ENCODE results near the gene MAML2.
"Not testable (repeated sequence)": the region's sequence is repeated elsewhere in the genome, so short reads cannot be mapped to it uniquely, and the experiment has no call there.

Gene MAML2

GRCh38 chr11:96268527-96268926, 74.5 kb downstream of the MAML2 start:
- DNase-seq (ENCODE audit: low spot score) = not testable (repeated sequence)

GRCh38 chr11:96267496-96268032, 75.4 kb downstream of the MAML2 start:
- DNase-seq (ENCODE audit: low spot score) = peak; percentile 60

GRCh38 chr11:96267001-96267495, 75.9 kb downstream of the MAML2 start:
- no peak for DNase-seq (ENCODE audit: low spot score)

GRCh38 chr11:96265972-96266371, 77.0 kb downstream of the MAML2 start:
- no peak for DNase-seq (ENCODE audit: low spot score)

- no peak for DNase-seq (ENCODE audit: low spot score)
Measured at GRCh38 chr11:96265220-96265737, 77.7 kb downstream of the MAML2 start.

GRCh38 chr11:96264364-96264763, 78.6 kb downstream of the MAML2 start:
- no peak for DNase-seq (ENCODE audit: low spot score)

GRCh38 chr11:96263238-96263763, 79.7 kb downstream of the MAML2 start:
- DNase-seq (ENCODE audit: low spot score) = no peak

GRCh38 chr11:96260532-96260931, 82.5 kb downstream of the MAML2 start:
- DNase-seq (ENCODE audit: low spot score) = no peak

- DNase-seq (ENCODE audit: low spot score) = no peak
Measured at GRCh38 chr11:96260067-96260511, 82.9 kb downstream of the MAML2 start.

GRCh38 chr11:96259134-96259830, 83.7 kb downstream of the MAML2 start:
- no peak for DNase-seq (ENCODE audit: low spot score)

- DNase-seq (ENCODE audit: low spot score) = peak; percentile 58
Measured at GRCh38 chr11:96257972-96258934, 84.7 kb downstream of the MAML2 start.

GRCh38 chr11:96257036-96257435, 86.0 kb downstream of the MAML2 start:
- DNase-seq (ENCODE audit: low spot score) = no peak

GRCh38 chr11:96256215-96257011, 86.6 kb downstream of the MAML2 start:
- DNase-seq (ENCODE audit: low spot score) = peak; percentile 49

GRCh38 chr11:96254854-96255253, 88.1 kb downstream of the MAML2 start:
- no peak for DNase-seq (ENCODE audit: low spot score)

- DNase-seq (ENCODE audit: low spot score) = no peak
Measured at GRCh38 chr11:96254087-96254486, 88.9 kb downstream of the MAML2 start.

GRCh38 chr11:96246718-96247552, 96.1 kb downstream of the MAML2 start:
- no peak for DNase-seq (ENCODE audit: low spot score)

- DNase-seq (ENCODE audit: low spot score) = peak; percentile 87
Measured at GRCh38 chr11:96242971-96243647, 99.9 kb downstream of the MAML2 start.

- no peak for DNase-seq (ENCODE audit: low spot score)
Measured at GRCh38 chr11:96242191-96242847, 100.7 kb downstream of the MAML2 start.

- DNase-seq (ENCODE audit: low spot score) = no peak
Measured at GRCh38 chr11:96241331-96241841, 101.6 kb downstream of the MAML2 start.
